Thyroid gland (tissue), 4 donors: ENCODE measurements around the gene RGS1.

Experiments
- CTCF ChIP-seq, 6 experiments: fragments of 200-600 bp in 3 of 6; fragments of 450-650 bp in 3 of 6; sonication (generic) in 3 of 6; IDR thresholded peaks; one replicate each; pipeline ENCODE4 v1.5.1; 2016 to 2019; ENCODE audit warnings: antibody characterized with exemption in 6 of 6, mild to moderate bottlenecking in 2 of 6, inconsistent platforms in 1 of 6, moderate library complexity in 1 of 6
- POLR2A ChIP-seq, 2 donors: fragments of 450-650 bp; IDR thresholded peaks; one replicate each; pipeline ENCODE4 v1.6.1; 2017; ENCODE audit warnings: antibody characterized with exemption in 2 of 2, mild to moderate bottlenecking in 2 of 2, moderate library complexity in 1 of 2

GRCh38 chr1:192559115-192560006 lies 16.2 kb upstream of the RGS1 start:
- TF ChIP-seq CTCF (IDR thresholded peaks at IDR 0.05): no peak
- TF ChIP-seq POLR2A (IDR thresholded peaks at IDR 0.05): no peak
